HG02943 (cell line): ENCODE results near the gene SMARCC1.

Source experiments
- ATAC-seq: cut with Tn5 transposase; IDR thresholded peaks from one replicate; pipeline ENCODE4 v1.9.1; 2021; ENCODE audit warnings: mild to moderate bottlenecking, low read depth, moderate library complexity; ENCODE audit not compliant: unreplicated experiment

Gene SMARCC1

GRCh38 chr3:47712398-47712797, 69.3 kb downstream of the SMARCC1 start:
- no peak for ATAC-seq

DNA sequence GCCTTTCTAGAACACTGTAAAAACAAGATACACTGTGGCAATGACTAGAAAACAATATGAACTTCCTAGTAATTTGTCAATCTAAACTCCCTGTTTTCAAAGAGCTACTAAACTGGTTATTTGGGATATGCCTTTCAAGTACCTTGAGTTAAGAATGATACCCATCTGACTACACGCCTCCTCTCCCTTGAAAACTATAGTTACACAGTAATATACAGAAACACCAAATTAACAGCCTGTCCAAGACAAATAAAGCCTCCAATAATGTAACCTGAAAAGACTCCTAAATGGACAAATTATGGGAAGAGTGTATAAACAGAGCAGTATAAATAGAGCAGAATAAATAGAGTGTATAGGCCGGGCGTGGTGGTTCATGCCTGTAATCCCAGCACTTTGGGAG, 70.1 kb downstream of the SMARCC1 start:
- ATAC-seq, result no peak

- no peak for ATAC-seq
These were observed 76.3 kb downstream of the SMARCC1 start for GRCh38 chr3:47705391-47705790.

DNA sequence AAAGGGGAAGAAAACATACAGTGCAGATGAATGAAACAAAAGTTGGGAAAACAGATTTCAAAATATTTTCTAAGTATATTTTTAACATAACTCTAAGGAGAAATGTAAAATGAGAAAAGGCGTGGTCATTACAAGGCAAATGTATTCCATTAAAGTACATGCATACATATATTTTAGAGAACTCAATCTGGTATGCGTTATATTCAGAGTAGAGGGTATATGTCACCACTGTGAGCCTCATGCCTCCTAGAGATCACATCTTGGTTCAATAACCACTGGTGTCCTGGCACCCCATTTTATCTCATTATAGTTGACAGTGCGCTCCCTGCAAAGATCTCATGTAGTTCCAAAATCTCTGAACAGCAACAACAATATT, 77.5 kb downstream of the SMARCC1 start:
- no peak for ATAC-seq

DNA sequence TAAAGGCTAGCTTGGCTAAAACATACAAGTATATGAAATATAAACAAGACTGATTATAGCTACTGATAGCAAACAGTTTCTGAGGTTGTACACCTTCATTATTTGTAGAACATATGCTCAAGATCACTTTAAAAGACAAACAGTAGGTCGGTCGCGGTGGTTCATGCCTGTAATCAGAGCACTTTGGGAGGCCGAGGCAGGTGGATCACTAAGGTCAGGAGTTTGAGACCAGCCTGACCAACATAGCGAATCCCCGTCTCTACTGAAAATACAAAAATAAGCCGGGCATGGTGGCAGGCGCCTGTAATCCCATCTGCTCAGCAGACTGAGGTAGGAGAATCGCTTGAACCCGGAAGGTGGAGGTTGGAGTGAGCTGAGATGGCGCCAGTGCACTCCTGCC, 80.3 kb downstream of the SMARCC1 start:
- no peak for ATAC-seq

- ATAC-seq, result no peak
These were observed 89.5 kb downstream of the SMARCC1 start for GRCh38 chr3:47692158-47692557.

DNA sequence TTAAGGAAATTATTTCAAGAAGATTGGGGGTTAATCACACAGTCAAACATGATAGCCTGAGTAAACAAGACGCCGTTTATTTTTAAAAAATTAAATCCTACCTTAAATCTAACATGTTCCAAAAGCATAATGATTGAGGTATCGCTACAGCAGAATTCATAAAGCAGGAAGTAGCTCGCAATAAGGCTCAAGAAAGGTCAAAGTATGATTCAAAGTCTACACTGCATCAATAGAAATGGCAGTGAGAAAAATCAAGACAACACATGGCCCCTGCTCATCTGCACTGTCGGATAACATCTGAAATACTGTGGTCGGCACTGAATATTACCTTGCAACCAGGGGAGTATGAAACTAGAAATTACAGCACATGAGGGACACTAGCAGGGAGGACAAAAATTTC, 93.2 kb downstream of the SMARCC1 start:
- no peak for ATAC-seq

DNA sequence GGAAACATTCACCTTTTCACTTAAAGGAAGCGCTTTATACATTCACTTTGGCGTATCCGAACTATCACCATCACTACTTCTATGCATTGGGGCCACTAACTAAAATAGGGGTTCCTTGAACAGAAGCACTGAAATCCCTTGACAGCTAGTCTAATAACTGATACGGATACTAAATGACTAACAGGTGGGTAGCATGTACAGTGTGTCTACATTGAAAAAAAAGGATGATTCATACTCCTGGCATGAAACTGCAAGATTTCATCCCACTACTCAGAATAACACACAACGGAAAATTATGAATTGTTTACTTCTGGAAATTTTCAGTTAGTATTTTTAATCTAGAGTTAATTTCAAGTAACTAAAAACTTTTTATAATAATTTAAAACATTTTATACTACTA, 96.7 kb downstream of the SMARCC1 start:
- ATAC-seq, result no peak

- ATAC-seq, result no peak
These were observed 100.7 kb downstream of the SMARCC1 start for GRCh38 chr3:47681016-47681415.

DNA sequence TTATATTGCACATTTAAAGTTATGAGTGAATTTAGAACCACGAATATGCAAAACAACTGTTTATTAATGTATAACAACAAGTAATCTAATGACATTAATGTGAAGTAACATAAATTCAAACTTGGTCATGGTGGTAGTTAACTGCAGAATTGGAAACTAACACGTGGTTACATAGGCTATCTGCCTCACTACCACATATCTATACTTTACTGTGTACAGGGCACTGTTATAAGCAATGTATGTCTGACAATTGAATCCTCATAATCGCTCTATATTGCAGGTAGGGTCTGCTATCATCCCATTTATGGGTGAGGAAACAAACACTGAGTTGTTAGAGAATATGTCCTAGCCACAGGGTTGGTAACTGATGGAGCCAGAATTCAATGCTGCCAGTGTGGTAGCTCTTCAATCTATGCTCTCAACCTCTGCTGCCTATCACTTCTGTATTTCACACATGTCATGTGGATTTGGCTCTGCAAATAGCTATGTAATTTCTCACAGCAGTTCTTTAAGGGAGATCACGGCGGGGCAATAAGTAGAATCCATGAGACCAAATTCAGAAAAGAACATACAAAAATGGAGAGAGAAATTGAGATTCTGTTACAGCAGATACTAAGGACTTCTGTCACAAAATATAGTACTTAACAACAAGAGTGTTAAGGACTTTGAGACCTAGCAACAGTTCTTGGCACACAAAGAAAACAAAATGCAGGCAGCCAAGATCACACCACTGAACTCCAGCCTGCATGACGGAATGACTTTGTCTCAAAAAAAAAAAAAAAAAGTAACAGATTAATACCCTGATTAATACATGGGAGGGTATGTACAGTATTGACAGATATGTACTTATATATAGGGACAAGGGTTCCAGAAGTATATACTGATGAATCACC, 103.0 kb downstream of the SMARCC1 start:
- no peak for ATAC-seq

GRCh38 chr3:47669026-47669749, 112.5 kb downstream of the SMARCC1 start:
- ATAC-seq, result no peak

DNA sequence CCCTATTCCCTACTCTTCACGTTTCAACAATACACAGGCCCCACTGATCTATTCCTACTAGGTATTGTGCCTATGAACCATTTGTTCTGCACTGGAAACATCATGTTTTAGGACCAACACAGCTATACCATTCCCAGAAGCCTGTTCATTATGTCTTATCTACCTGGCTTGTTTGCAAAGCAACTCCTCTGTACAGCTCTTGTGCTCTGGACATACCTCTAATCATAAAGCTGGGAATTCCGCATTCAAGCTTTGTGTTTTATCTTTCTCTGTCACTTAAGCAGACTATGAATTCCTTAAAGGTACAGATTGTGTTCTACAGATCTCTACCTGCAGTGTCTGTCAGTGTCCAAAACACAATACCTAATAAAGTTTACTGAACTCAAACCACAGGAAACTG, 115.6 kb downstream of the SMARCC1 start:
- no peak for ATAC-seq

GRCh38 chr3:47664519-47664918, 117.2 kb downstream of the SMARCC1 start:
- ATAC-seq, result no peak

- ATAC-seq, result no peak
These were observed 118.0 kb downstream of the SMARCC1 start for GRCh38 chr3:47663630-47664240.

GRCh38 chr3:47661121-47661752, 120.5 kb downstream of the SMARCC1 start:
- no peak for ATAC-seq

DNA sequence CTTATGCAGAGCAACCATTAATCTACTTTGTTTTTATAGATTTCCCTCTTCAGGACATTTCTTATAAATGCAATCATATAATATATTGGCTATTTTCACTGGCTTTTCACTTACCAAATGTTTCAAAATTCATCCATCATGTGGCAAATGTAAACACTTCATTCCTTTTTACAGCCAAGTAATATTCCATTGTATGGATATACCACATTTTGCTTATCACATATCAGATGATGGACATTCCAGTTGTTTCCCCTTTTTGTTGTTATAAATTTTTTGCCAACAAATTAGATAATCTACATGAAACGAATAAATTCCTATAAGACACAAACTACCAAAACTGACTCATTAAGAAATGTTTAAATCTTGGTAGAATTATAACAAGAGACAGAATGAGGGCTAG, 123.2 kb downstream of the SMARCC1 start:
- ATAC-seq, result no peak

GRCh38 chr3:47652142-47652541, 129.6 kb downstream of the SMARCC1 start:
- no peak for ATAC-seq

DNA sequence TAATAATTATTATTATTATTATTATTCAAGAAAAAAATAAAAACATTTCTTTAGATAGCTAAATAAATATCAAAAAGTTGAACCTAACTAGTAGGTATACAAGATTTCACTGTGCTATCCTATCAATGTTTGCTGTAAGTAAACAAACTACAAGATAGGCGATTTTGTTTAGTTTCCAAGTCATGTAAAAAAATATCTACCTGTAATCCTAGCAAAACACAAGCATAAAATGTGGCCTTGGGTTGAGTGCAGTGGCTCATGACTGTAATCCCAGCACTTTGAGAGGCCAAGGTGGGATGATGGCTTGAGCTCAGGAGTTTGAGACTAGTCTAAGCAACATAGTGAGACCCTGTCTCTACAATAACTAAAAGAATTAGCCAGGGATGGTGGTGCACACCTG, 131.4 kb downstream of the SMARCC1 start:
- no peak for ATAC-seq

GRCh38 chr3:47647550-47647949, 134.1 kb downstream of the SMARCC1 start:
- no peak for ATAC-seq

GRCh38 chr3:47646362-47646761, 135.3 kb downstream of the SMARCC1 start:
- ATAC-seq, result no peak

DNA sequence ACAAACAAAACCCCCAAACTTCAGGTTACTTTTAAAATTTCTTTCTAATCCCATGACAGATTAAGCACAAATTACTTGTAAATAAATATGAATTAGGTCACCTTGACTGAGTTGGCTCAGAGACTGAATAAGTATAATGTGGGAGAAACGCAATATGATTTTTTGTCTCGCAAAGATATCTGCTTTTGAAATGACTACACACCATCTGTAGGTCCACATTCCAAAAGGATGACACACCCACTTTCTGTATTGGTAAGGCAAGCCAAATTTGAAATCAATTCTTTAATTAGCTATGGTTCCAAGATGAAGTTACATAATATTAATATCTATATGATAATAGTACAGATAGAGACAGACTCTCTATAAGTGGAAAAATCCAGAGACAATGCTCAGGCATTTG, 136.1 kb downstream of the SMARCC1 start:
- ATAC-seq, result no peak
